HG03565 (cell line): ENCODE measurements around the gene ASTE1.
"Not testable (repeated sequence)": the region's sequence is repeated elsewhere in the genome, so short reads cannot be mapped to it uniquely, and the experiment has no call there.

ENCODE experiments used
- ATAC-seq: cut with Tn5 transposase; IDR thresholded peaks from one replicate; pipeline ENCODE4 v1.9.1; 2021; ENCODE audit warnings: mild to moderate bottlenecking, moderate library complexity; ENCODE audit not compliant: unreplicated experiment

The ASTE1 gene

GRCh38 chr3:131018970-131019369, 7.7 kb downstream of the ASTE1 start:
- no peak for ATAC-seq

DNA sequence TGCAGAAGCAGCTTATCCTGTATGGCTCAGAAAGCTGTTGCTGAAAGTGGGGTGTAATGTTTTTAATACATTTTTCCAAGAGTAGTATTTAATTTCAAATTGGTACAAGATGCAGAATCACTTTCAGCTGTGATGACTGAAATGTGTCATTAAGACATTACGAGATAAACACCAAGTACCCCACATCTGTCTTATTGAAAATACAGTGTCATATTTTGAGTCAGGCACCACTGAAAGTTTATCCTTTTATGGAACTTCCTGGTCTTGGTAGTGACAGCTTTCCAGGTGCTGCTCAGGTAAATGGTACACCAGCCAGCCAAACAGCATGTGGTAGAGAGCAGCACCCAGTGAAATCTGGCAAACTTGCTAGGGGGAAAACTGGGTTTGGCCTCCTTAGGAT, 16.9 kb downstream of the ASTE1 start:
- no peak for ATAC-seq

GRCh38 chr3:131008326-131008725, 18.3 kb downstream of the ASTE1 start:
- ATAC-seq = no peak

DNA sequence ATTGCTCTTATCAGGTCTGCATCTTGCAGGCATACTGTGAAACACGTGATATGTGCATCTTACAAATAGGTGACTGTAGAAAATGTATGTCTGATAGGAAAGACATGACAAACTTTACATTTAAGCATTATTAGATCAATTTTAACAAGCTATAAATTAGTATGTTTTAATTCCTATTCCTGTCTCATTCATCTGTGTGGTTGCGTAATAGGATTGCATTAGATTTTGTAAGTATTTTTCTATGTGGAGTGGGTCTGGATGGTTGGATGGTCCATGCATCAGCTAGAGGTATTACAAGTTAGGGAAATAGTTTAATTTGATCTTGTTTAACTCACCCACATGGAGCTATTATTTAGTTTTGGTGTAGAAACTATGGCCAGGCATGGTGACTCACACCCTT, 18.8 kb downstream of the ASTE1 start:
- ATAC-seq = no peak

DNA sequence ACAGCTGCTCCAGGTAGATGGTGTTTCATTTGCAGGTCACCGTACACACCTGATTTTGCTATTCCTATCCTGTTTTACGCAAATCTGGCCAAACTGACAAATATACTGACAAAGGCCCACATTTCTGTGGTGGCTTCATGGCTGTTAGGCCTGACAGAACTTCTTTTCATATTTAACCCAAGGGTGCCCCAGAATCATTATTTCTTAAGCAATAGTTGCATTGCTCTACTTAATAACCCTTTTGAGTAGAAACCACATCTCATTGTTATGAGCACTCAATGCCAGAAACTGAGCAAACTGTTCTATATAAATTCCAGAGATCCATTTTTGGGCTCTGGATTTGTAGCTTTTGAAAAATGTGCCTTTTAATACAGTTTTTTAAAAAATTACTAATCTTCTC, 19.4 kb downstream of the ASTE1 start:
- ATAC-seq = no peak

DNA sequence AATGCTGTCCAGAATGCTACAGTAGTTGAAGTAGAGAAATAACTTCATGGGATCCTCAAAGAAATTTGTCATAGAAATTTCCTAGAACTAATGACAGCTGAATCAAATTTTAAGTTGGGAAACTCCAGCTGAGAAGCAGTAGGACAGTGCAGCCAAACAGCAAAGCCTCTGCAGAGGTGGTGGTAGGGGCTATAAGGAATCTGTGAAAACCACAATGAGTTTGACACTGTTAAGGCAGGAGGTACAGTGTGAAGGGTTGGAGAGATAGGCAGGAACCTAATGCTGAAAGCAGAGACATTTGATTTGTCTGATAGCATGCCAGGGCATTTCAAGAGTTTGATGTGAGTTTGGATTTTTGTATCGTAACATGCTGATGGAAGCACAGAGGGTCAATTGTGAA, 22.0 kb downstream of the ASTE1 start:
- ATAC-seq = no peak

DNA sequence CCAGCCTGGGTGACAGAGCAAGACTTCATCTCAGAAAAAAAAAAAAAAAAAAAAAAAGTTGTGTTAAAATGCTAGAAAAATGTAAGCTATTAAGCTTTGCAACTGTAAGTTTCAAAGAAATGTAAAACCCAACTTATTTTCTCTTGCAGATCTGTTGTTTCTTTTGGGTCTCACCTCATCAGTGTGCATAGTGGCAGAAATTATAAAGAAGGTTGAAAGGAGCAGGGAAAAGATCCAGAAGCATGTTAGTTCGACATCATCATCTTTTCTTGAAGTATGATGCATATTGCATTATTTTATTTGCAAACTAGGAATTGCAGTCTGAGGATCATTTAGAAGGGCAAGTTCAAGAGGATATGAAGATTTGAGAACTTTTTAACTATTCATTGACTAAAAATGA, 25.6 kb downstream of the ASTE1 start:
- no peak for ATAC-seq

DNA sequence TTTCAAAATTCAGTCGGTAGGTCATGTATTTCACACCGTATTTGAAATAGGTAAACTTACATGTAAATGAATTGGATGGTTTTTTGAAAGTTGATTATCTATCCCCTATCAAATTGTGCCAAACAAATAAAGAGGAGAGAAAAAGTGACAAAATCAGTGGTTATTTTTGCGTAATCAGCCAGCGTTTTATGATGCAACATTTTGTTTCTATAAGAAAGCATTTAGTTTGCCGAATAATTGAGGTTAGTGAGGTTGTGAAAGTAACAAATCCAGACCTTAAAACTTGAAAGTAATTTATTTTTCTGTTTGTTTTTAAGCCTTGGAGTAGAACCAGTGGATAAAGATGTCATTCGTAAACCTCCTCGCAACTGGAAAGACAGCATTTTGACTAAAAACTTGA, 29.3 kb downstream of the ASTE1 start:
- no peak for ATAC-seq

- no peak for ATAC-seq
These were observed 34.3 kb downstream of the ASTE1 start for GRCh38 chr3:130992344-130992743.

GRCh38 chr3:130991126-130991525, 35.5 kb downstream of the ASTE1 start:
- no peak for ATAC-seq

- ATAC-seq = no peak
These were observed 36.3 kb downstream of the ASTE1 start for GRCh38 chr3:130990282-130990681.

DNA sequence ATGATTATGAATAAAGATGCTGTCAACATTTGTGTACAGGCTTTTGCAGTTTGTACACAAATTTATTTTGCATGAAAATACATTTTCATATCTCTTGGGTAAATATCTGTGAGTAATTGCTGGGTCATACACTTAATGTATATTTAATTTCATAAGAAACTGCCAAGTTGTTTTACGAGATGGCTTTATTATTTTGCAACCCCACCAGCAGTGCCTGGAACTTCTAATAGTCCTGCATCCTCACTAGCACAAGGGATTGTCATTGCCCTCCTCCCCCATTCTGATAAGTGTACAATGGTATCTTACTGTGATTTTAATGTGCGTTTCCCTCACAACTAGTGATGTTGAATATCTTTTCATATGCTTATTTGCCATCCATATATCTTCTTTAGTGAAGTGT, 45.2 kb downstream of the ASTE1 start:
- ATAC-seq = no peak

GRCh38 chr3:130979117-130979516, 47.5 kb downstream of the ASTE1 start:
- no peak for ATAC-seq

GRCh38 chr3:130976706-130977105, 49.9 kb downstream of the ASTE1 start:
- no peak for ATAC-seq

- no peak for ATAC-seq
These were observed 51.4 kb downstream of the ASTE1 start for GRCh38 chr3:130975251-130975650.

- ATAC-seq = no peak
These were observed 52.4 kb downstream of the ASTE1 start for GRCh38 chr3:130974201-130974600.

- ATAC-seq = no peak
These were observed 53.2 kb downstream of the ASTE1 start for GRCh38 chr3:130973406-130973805.

DNA sequence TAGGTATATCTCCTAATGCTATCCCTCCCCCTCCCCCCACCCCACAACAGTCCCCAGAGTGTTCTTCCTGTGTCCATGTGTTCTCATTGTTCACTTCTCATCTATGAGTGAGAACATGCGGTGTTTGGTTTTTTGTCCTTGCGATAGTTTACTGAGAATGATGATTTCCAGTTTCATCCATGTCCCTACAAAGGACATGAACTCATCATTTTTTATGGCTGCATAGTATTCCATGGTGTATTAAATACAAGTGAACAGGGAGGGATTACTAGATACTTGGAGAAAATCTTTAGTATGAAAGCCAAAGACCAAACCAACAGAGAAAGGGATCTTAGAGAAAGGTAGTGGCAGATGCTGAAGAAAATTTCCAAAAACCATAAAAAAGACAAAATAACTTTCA, 54.0 kb downstream of the ASTE1 start:
- ATAC-seq = not testable (repeated sequence)

GRCh38 chr3:130971208-130971607, 55.4 kb downstream of the ASTE1 start:
- ATAC-seq = no peak

GRCh38 chr3:130969621-130970020, 57.0 kb downstream of the ASTE1 start:
- no peak for ATAC-seq

GRCh38 chr3:130968221-130968620, 58.4 kb downstream of the ASTE1 start:
- no peak for ATAC-seq

GRCh38 chr3:130967281-130967680, 59.3 kb downstream of the ASTE1 start:
- ATAC-seq = no peak

DNA sequence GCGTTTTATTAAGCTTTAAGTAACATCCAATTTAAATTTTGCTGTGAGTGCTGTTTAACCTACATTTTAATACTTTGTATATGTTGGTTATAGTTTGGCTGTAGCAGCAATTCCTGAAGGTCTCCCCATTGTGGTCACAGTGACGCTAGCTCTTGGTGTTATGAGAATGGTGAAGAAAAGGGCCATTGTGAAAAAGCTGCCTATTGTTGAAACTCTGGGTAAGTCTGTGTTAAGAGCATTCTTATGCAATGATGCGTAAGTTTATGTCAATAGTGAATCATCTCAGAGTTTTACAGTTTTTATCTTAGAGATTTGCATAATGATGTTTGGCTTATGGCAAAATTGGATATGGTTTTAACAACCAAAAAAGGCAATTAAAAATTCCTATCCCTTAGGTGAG, 62.7 kb downstream of the ASTE1 start:
- no peak for ATAC-seq
